ENCODE measurements around the gene PRKCA.

Gene PRKCA

GRCh38 chr17:66650544-66650877 is 348.1 kb downstream of the PRKCA start:
- H4K20me1 ChIP-seq (ENCODE audit: control insufficient read depth, insufficient read depth, low read depth, low read length), result no peaks in the 10 kb centered on the region
- H3K79me2 ChIP-seq (ENCODE audit: control insufficient read depth, low read length), result no peaks in the 10 kb centered on the region
- no peak overlapping the region for H3K27ac ChIP-seq (ENCODE audit: low read depth, low read length)
- H3K4me2 ChIP-seq (ENCODE audit: low read length), result no peak overlapping the region
- H3K36me3 ChIP-seq (ENCODE audit: control insufficient read depth, low read length), result no peaks in the 10 kb centered on the region
- TF ChIP-seq CTCF (IDR thresholded peaks at IDR 0.05; ENCODE audit: low read depth, low read length, poor library complexity, severe bottlenecking), result no peak
- no peaks in the 10 kb centered on the region for H3F3A ChIP-seq (ENCODE audit: control insufficient read depth, insufficient read depth)
- no peak overlapping the region for H3K4me3 ChIP-seq (ENCODE audit: low read length)
- H3K27me3 ChIP-seq (ENCODE audit: control insufficient read depth, low read length), result no peaks in the 10 kb centered on the region
- no peaks in the 10 kb centered on the region for H3K4me1 ChIP-seq (ENCODE audit: control insufficient read depth, low read length)
- H3K9me3 ChIP-seq (ENCODE audit: control insufficient read depth, insufficient read depth, low read length), result no peaks in the 10 kb centered on the region
- H3K9me2 ChIP-seq (replicated peaks; ENCODE audit: control insufficient read depth, low read length), result no peaks in the 10 kb centered on the region

DNA sequence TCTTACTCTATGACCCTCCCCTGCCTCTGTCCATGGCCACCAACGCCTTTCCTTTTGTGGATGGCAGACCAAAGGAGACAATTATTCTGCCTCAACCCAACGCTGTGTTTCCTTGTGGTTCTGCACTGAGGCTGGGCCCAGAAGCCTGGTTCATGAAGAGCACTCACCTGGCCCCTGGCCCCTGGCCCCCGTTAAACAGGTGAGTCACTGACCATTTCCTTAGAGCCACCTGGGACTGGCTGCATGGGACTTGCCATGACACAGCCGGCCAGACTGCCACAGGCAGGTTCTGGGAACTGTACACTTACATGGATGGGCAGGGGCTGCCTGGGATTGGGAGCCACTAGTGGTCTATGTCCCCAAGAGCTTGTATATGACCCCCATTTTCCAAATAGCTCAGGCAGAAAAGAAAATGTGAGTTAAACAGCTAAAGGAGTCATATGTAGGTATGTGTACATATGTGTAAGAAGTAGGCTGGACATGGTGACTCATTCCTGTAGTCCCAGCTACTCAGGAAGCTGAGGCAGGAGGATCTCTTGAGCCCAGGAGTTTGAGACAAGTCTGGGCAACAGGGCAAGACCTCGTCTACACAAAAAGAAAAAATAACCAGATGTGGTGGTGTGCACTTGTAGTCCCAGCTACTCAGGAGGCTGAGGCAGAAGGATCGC is 350.6 kb downstream of the PRKCA start:
- H3K4me1 ChIP-seq (ENCODE audit: control insufficient read depth, low read length), result no peaks in the 10 kb centered on the region
- H3F3A ChIP-seq (ENCODE audit: control insufficient read depth, insufficient read depth), result no peaks in the 10 kb centered on the region
- TF ChIP-seq EZH2phosphoT487 (IDR thresholded peaks at IDR 0.05; ENCODE audit: borderline replicate concordance, low read length) (no peak), CTCF (IDR thresholded peaks at IDR 0.05; ENCODE audit: low read depth, low read length, poor library complexity, severe bottlenecking) (no peak)
- H3K79me2 ChIP-seq (ENCODE audit: control insufficient read depth, low read length), result no peaks in the 10 kb centered on the region
- H3K4me3 ChIP-seq (ENCODE audit: low read length), result no peak overlapping the region
- H3K36me3 ChIP-seq (ENCODE audit: control insufficient read depth, low read length), result no peaks in the 10 kb centered on the region
- no peaks in the 10 kb centered on the region for H3K27me3 ChIP-seq (ENCODE audit: control insufficient read depth, low read length)
- H4K20me1 ChIP-seq (ENCODE audit: control insufficient read depth, insufficient read depth, low read depth, low read length), result no peaks in the 10 kb centered on the region
- H3K9me3 ChIP-seq (ENCODE audit: control insufficient read depth, insufficient read depth, low read length), result peaks cover 4% of the 10 kb centered on the region; the same call in 1 of the 2 replicates
- H3K9me2 ChIP-seq (replicated peaks; ENCODE audit: control insufficient read depth, low read length), result no peaks in the 10 kb centered on the region
- H3K27ac ChIP-seq (ENCODE audit: low read depth, low read length), result no peak overlapping the region
- H3K4me2 ChIP-seq (ENCODE audit: low read length), result no peak overlapping the region

GRCh38 chr17:66654106-66654740 is 351.8 kb downstream of the PRKCA start:
- Histone ChIP-seq H3K9me3 (ENCODE audit: control insufficient read depth, insufficient read depth, low read length) (peaks cover 4% of the 10 kb centered on the region; the same call in 1 of the 2 replicates), H3K36me3 (ENCODE audit: control insufficient read depth, low read length) (no peaks in the 10 kb centered on the region), H3K27ac (ENCODE audit: low read depth, low read length) (no peak overlapping the region), H4K20me1 (ENCODE audit: control insufficient read depth, insufficient read depth, low read depth, low read length) (no peaks in the 10 kb centered on the region), H3K4me1 (ENCODE audit: control insufficient read depth, low read length) (no peaks in the 10 kb centered on the region), H3F3A (ENCODE audit: control insufficient read depth, insufficient read depth) (no peaks in the 10 kb centered on the region), H3K9me2 (replicated peaks; ENCODE audit: control insufficient read depth, low read length) (no peaks in the 10 kb centered on the region), H3K4me3 (ENCODE audit: low read length) (no peak overlapping the region), H3K27me3 (ENCODE audit: control insufficient read depth, low read length) (no peaks in the 10 kb centered on the region), H3K4me2 (ENCODE audit: low read length) (no peak overlapping the region), H3K79me2 (ENCODE audit: control insufficient read depth, low read length) (no peaks in the 10 kb centered on the region)
- TF ChIP-seq EZH2phosphoT487 (IDR thresholded peaks at IDR 0.05; ENCODE audit: borderline replicate concordance, low read length) (no peak), CTCF (IDR thresholded peaks at IDR 0.05; ENCODE audit: low read depth, low read length, poor library complexity, severe bottlenecking) (no peak)

Measured in DOHH2 (cell line).